ENCODE results near the gene SPAG6.
"Not testable (repeated sequence)": the region's sequence is repeated elsewhere in the genome, so short reads cannot be mapped to it uniquely, and the experiment has no call there.

The SPAG6 gene

GRCh38 chr10:22345301-22346095, at the start of gene SPAG6:
TSS of gene SPAG6 (plus strand) at chr10:22345496. CDS start at chr10:22345612, 116 bp downstream.
- peak; percentile 71 for DNase-seq

GRCh38 chr10:22301193-22301592, 44.1 kb upstream of the SPAG6 start:
- DNase-seq = no peak

GRCh38 chr10:22303461-22303860, 41.8 kb upstream of the SPAG6 start:
- DNase-seq = no peak

GRCh38 chr10:22305721-22306120, 39.6 kb upstream of the SPAG6 start:
- no peak for DNase-seq

GRCh38 chr10:22308390-22308789, 36.9 kb upstream of the SPAG6 start:
- DNase-seq = peak; percentile 47

- DNase-seq = no peak
These were observed 35.9 kb upstream of the SPAG6 start for GRCh38 chr10:22309180-22310000.

GRCh38 chr10:22310012-22310411, 35.3 kb upstream of the SPAG6 start:
- not testable (repeated sequence) for DNase-seq

GRCh38 chr10:22310928-22311327, 34.4 kb upstream of the SPAG6 start:
- DNase-seq = no peak

- no peak for DNase-seq
These were observed 30.4 kb upstream of the SPAG6 start for GRCh38 chr10:22314852-22315251.

GRCh38 chr10:22315455-22316285, 29.6 kb upstream of the SPAG6 start:
- DNase-seq = no peak

- peak; percentile 74 for DNase-seq
These were observed 28.8 kb upstream of the SPAG6 start, which contains the start of gene COMMD3 for GRCh38 chr10:22316286-22317075. TSS of gene COMMD3 (plus strand) at chr10:22316388. CDS start at chr10:22316418, 30 bp downstream.

- DNase-seq = no peak
These were observed 28.3 kb upstream of the SPAG6 start for GRCh38 chr10:22317076-22317370.

GRCh38 chr10:22317771-22318565, 27.3 kb upstream of the SPAG6 start:
- DNase-seq = no peak

GRCh38 chr10:22318772-22319171, 26.5 kb upstream of the SPAG6 start:
- no peak for DNase-seq

- DNase-seq = no peak
These were observed 25.7 kb upstream of the SPAG6 start for GRCh38 chr10:22319547-22319979.

- no peak for DNase-seq
These were observed 25.2 kb upstream of the SPAG6 start for GRCh38 chr10:22319980-22320558.

- peak; percentile 69 for DNase-seq
These were observed 24.6 kb upstream of the SPAG6 start, which contains the start of gene BMI1 for GRCh38 chr10:22320591-22321155. TSS of gene BMI1 (plus strand) at chr10:22321099. CDS start at chr10:22326450, 5,351 bp downstream.

- DNase-seq = peak; percentile 52
These were observed 24.0 kb upstream of the SPAG6 start for GRCh38 chr10:22321156-22321923.

- no peak for DNase-seq
These were observed 23.2 kb upstream of the SPAG6 start for GRCh38 chr10:22321924-22322640.

Measured in stimulated activated CD4-positive, alpha-beta T cell treated with anti-CD3 and anti-CD28 coated beads, Interleukin-1b, Interleukin-23, amount 100 ng/mL, for 48 hours (primary cell).